Small intestine (tissue), 7 donors: ENCODE measurements around the gene PTPRJ. TPM values are rescaled to one million over a fixed set of nuclear protein-coding genes. Genes with fewer than 3 reads are reported as not detected.

Experiments used
- DNase-seq, 2 donors: peaks; one replicate each; pipeline versions ENCODE4 v3.0.0 to v3.0.0-alpha.2; 2013
- FAIRE-seq: peaks from 2 replicates; lab custom pipeline; 2012; peaks lifted over from hg19 to GRCh38; lab: Jason Lieb, UNC
- H3K27ac ChIP-seq, 3 donors: one replicate each; pipeline ENCODE4 v1.5.1; 2013; ENCODE audit warnings: low read length in 2 of 3, mild to moderate bottlenecking in 2 of 3, control low read depth in 1 of 3, inconsistent platforms in 1 of 3, low read depth in 1 of 3, moderate library complexity in 1 of 3
- H3K27me3 ChIP-seq, 3 donors: one replicate each; pipeline ENCODE4 v1.6.1; 2013; ENCODE audit warnings: low read length in 3 of 3, inconsistent platforms in 1 of 3; ENCODE audit not compliant: control insufficient read depth in 3 of 3, insufficient read depth in 3 of 3
- H3K36me3 ChIP-seq, 3 donors: one replicate each; pipeline ENCODE4 v1.6.1; 2013; ENCODE audit warnings: low read length in 3 of 3, inconsistent platforms in 1 of 3, low read depth in 1 of 3, mild to moderate bottlenecking in 1 of 3, moderate library complexity in 1 of 3; ENCODE audit not compliant: control insufficient read depth in 3 of 3, insufficient read depth in 2 of 3
- H3K4me1 ChIP-seq, 3 donors: one replicate each; pipeline ENCODE4 v1.6.1; 2013; ENCODE audit warnings: low read length in 2 of 3, inconsistent platforms in 1 of 3, low read depth in 1 of 3, mild to moderate bottlenecking in 1 of 3, moderate library complexity in 1 of 3; ENCODE audit not compliant: control insufficient read depth in 3 of 3, insufficient read depth in 2 of 3
- H3K4me3 ChIP-seq, 3 donors: one replicate each; pipeline ENCODE4 v1.5.1; 2013; ENCODE audit warnings: low read length in 3 of 3, control low read depth in 1 of 3, inconsistent platforms in 1 of 3, low read depth in 1 of 3, mild to moderate bottlenecking in 1 of 3, moderate library complexity in 1 of 3
- H3K9me3 ChIP-seq, 2 donors: one replicate each; pipeline ENCODE4 v1.6.1; 2013; ENCODE audit warnings: low read depth in 1 of 2, low read length in 1 of 2; ENCODE audit not compliant: control insufficient read depth in 2 of 2, insufficient read depth in 1 of 2
- WGBS, 3 donors: extraction: QIAGEN DNeasy Blood & Tissue Kit; methylation state at CpG; one replicate each; pipeline ENCODE4 v1.1.7; 2013; 5-methylcytosine and 5-hydroxymethylcytosine counted together
- polyA plus RNA-seq, 4 donors: library from polyadenylated mRNA; stranded (reverse) in 3 of 4; unstranded in 1 of 4; fragments of 200-250 nt in 3 of 4; fragments of 120-200 nt in 1 of 4; gene quantifications; one replicate each; pipeline versions ENCODE4 v1.2.1 to v1.2.3, GENCODE V29; 2013
- donor health status: healthy with polysubstance abuse.
- donor health status: control.
- donor health status: control.
- donor health status: Bipolar disorder and iron deficiency.
- donor health status: healthy.

Gene PTPRJ
- polyA plus RNA-seq, 4 donors = 4.9 to 31.4 (median 7.3) TPM

DNA sequence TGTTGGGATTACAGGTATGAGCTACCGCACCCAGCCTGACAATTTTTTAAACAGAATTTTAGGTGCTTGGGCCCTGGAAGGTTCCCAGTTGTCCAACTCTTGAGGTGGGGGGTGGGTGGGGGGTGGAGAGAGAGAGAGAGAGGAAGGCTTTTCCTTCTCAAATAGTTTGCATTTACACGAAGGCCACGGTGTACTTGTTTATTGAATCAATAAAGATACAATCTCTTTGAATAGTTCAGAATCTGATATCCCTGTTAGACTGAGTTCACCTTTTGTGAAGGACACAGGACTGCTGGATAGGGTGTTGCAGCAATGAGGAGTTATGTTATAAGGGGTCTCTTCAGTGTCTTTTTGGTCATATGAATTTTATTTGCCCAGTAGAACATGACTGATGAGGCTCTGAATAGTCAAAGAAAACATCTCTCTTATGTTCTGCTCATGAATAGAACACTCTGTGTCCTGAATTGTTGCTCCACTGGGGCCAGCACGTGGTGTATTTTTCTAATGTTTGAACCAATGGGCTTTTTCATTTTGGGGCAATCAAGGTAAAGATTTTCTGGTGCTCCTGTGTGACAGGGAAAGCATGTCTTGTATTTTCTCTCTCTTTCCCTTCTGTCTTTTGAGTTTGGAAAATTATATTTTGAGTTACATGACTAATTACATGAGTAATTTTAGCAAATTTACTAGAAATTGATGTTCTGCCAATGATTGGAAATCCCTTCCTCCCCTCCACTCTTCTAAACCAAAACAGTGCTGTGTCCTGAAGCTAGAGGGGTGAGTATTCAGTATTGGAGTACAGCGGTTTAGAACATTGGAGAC lies 61.7 kb downstream of the PTPRJ start:
- no peaks in the 10 kb centered on the region for H3K9me3 ChIP-seq
- FAIRE-seq = no peak
- WGBS, 3 donors = 69 to 78% (median 75%) methylated on average over 5 of the region's 5 CpGs

DNA sequence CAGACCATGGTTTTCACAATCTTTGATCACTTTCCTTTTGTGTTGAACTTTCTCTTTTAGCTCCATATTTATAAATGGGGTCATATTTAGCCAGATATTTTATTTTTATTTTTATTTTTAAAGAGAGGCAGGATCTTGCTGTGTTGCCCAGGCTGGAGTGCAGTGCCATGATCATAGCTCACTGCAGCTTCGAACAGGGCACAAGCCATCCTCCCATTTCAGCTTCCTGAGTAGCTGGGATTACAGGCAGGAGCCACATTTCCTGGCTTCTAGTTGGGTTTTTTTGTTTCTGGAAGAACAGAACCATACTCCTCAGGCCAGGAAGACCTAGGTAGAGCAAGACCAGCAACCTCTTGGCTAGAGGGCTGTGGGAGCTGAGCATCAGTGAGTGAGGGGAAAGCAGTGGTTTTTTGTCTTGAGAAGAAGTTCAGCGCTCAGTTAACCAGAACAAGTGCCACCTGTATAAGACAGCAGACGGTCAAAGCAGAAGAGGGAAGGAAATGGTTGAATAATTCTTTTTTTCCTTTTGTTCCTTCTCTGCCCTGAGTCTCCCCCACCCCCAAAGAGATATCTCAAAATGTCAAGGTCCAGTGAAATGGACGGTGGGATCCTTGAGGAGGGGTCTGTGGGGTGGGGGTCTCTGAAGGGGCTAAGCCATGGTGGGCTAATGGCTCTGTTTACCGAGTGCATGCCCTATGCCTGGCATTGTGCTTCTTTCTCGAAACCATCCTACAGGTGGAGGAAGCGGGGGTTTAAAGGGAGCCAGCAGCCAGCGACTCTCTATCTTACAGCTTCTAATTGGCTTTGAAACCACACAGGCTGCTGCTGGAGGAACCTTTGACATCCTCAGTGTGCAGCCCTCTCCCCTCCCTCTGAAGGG lies 63.0 kb downstream of the PTPRJ start:
- 68 to 81% (median 78%) methylated on average over 8 of the region's 8 CpGs for WGBS, 3 donors
- FAIRE-seq (no peak), DNase-seq (no peak)
- Histone ChIP-seq H3K27me3 (no peaks in the 10 kb centered on the region), H3K9me3 (no peaks in the 10 kb centered on the region), H3K4me3 (no peak overlapping the region), H3K4me1 (no peaks in the 10 kb centered on the region), H3K36me3 (peaks cover 0 to 21% (median 2%) of the 10 kb centered on the region in 3 donors), H3K27ac (no peak overlapping the region)

More for the DNA sequence above, 61.7 kb downstream of the PTPRJ start:
- no peaks in the 10 kb centered on the region for H3K4me1 ChIP-seq
- no peaks in the 10 kb centered on the region for H3K27me3 ChIP-seq
- no peak for DNase-seq
- no peak overlapping the region for H3K4me3 ChIP-seq
- H3K27ac ChIP-seq = no peak overlapping the region
- peaks cover 0 to 17% (median 2%) of the 10 kb centered on the region in 3 donors for H3K36me3 ChIP-seq

DNA sequence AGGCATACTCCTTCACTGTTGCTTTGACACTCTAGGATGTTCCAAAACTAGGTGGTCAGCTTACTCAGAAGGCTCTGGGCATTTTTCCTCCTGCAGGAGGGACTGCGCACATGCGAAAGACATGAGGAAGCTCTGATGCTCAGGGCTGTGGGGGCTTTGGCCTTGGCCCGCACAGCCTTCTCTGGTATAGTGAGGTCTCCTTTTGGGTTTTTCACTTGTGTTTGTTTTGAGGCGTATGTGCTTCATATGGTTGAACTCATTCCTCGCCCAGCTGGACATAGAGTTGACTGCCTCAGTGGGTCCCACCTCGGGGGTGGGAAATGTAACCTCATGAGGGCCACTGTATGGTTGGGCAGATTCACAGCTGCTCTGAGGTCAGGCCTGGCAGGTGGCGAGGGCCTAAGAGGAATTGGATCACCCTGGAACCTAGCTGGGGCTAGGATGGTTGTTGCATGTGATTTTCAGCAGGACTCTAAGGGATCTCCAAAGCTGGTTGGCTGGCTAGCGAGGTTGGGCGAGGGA lies 63.7 kb downstream of the PTPRJ start:
- FAIRE-seq (no peak), DNase-seq (no peak)
- no peaks in the 10 kb centered on the region for H3K9me3 ChIP-seq
- no peak overlapping the region for H3K4me3 ChIP-seq
- no peaks in the 10 kb centered on the region for H3K27me3 ChIP-seq
- WGBS, 3 donors = 92 to 99% (median 92%) methylated on average over 9 of the region's 9 CpGs
- peak overlapping the region in 1 of 3 donors; percentile 42 for H3K27ac ChIP-seq
- H3K36me3 ChIP-seq = peaks cover 0 to 23% (median 2%) of the 10 kb centered on the region in 3 donors
- H3K4me1 ChIP-seq = no peaks in the 10 kb centered on the region

DNA sequence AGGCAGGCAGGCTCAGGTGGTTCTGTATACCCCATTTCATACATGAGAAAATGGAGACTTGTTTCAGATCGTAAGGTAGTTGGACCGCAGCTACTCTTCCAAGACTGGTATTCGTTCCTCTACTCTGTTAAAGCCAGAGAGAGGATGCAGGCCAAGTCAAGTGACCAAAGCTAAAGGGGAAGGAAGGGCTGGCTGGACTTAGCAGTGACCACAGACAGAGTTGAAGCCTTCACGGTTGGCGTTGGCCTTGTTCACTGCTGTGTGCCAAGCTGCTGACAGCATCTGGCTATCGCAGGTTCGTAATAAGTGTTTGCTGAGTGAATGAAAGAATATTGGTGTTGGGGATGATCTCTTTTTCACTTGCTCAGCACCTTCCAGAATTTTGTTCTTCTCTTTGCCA lies 64.2 kb downstream of the PTPRJ start:
- DNase-seq (no peak), FAIRE-seq (no peak)

DNA sequence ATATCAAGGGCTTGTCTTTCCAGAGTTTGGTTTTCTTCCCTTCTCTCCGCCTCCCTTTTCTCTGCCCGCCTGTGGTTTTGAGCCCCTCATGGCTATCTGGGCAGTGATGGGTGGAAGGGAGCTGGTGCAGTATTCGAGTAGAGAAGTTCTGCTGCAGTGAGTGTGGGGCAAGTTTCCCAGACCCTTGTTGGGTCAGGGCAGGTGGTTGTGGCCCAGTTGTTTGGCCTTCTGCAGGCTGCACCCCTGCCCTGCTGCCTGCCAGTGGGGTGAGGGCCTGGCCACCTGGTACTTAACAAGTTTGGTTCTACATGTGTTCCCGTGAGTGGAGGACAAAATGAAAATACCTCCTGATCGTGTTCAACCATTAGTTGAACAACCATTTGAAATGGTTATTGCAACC lies 65.2 kb downstream of the PTPRJ start:
- H3K27ac ChIP-seq = no peak overlapping the region
- H3K27me3 ChIP-seq = no peaks in the 10 kb centered on the region
- no peak for DNase-seq
- peaks cover 0 to 24% (median 2%) of the 10 kb centered on the region in 3 donors for H3K36me3 ChIP-seq
- H3K9me3 ChIP-seq = no peaks in the 10 kb centered on the region
- H3K4me1 ChIP-seq = peaks cover 0 to 8% (median 0%) of the 10 kb centered on the region in 3 donors
- no peak for FAIRE-seq
- H3K4me3 ChIP-seq = no peak overlapping the region
- 91 to 95% (median 93%) methylated on average over 5 of the region's 5 CpGs for WGBS, 3 donors

More for the DNA sequence above, 64.2 kb downstream of the PTPRJ start:
- H3K27me3 ChIP-seq = no peaks in the 10 kb centered on the region
- no peaks in the 10 kb centered on the region for H3K9me3 ChIP-seq
- peak overlapping the region in 1 of 3 donors; percentile 42 for H3K27ac ChIP-seq
- no peak overlapping the region for H3K4me3 ChIP-seq
- peaks cover 0 to 24% (median 2%) of the 10 kb centered on the region in 3 donors for H3K36me3 ChIP-seq
- no peaks in the 10 kb centered on the region for H3K4me1 ChIP-seq
- WGBS, 3 donors = 81 to 94% (median 92%) methylated on average over 7 of the region's 7 CpGs

DNA sequence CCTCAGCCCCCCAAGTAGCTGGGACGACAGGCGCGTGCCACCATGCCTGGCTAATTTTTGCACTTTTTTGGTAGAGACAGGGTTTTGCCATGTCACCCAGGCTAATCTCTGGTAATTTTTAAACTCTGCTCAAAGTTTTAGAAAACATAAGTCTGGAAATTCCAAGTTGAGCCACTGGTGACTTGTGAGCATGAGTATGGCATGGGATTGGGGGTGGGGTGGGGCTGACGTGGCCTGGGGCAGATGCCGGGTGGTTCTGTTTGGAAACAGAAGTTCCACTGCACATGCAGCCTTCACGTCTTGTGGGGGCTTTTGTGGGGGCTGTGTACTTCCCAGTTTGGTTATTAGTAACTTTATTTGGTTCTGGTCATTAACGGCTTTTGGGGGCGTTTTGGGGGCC lies 67.3 kb downstream of the PTPRJ start:
- DNase-seq (no peak), FAIRE-seq (no peak)
- H3K27ac ChIP-seq = no peak overlapping the region
- no peaks in the 10 kb centered on the region for H3K9me3 ChIP-seq
- H3K4me3 ChIP-seq = no peak overlapping the region
- H3K27me3 ChIP-seq = no peaks in the 10 kb centered on the region
- H3K4me1 ChIP-seq = peaks cover 0 to 8% (median 0%) of the 10 kb centered on the region in 3 donors
- 78 to 91% (median 82%) methylated on average over 8 of the region's 8 CpGs for WGBS, 3 donors
- peaks cover 0 to 19% (median 0%) of the 10 kb centered on the region in 3 donors for H3K36me3 ChIP-seq

DNA sequence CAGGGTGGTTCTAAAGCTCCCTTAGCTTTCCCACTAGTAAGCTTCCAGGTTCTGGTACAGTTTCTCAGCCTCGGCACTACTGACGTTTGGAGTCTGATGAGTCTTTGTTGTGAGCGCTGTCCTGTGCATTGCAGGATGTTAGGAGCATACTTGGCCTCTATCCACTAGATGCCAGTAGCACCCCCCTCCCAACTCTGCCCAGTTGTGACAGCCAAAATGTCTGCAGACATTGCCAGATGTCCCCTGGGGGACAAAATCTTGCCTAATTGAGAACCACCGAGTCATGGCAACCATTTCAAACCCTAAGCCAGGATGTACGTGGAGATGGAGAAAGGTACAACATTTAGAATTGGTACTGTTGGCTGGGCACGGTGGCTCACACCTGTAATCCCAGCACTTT lies 68.7 kb downstream of the PTPRJ start:
- Histone ChIP-seq H3K9me3 (no peaks in the 10 kb centered on the region), H3K4me1 (peaks cover 0 to 9% (median 0%) of the 10 kb centered on the region in 3 donors), H3K27me3 (no peaks in the 10 kb centered on the region), H3K36me3 (peaks cover 0 to 19% (median 0%) of the 10 kb centered on the region in 3 donors), H3K4me3 (no peak overlapping the region), H3K27ac (no peak overlapping the region)
- FAIRE-seq (no peak), DNase-seq (no peak)
- 91 to 94% (median 92%) methylated on average over 6 of the region's 6 CpGs for WGBS, 3 donors

DNA sequence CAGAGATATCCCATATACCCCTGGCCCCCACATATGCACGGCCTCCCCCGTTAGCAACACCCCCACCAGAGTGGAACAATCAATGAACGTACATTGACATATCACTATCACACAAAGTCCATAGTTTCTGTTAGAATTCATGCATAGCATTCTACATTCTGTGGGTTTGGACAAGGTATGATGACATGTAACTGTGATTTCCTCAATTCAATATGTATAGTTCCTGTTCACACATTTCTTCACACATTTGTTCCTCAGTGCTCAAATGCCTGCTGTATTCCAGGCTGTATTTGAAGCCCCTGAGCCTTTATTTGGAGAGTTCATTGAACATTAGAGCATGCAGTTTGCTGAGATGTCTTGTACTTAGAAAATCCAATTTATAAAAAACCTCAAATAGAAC lies 69.9 kb downstream of the PTPRJ start:
- 81 to 85% (median 82%) methylated on average over 3 of the region's 3 CpGs for WGBS, 3 donors
- H3K4me1 ChIP-seq = peaks cover 0 to 14% (median 0%) of the 10 kb centered on the region in 3 donors
- H3K27me3 ChIP-seq = no peaks in the 10 kb centered on the region
- no peak for DNase-seq
- peaks cover 0 to 13% (median 0%) of the 10 kb centered on the region in 3 donors for H3K36me3 ChIP-seq
- no peak for FAIRE-seq
- no peaks in the 10 kb centered on the region for H3K9me3 ChIP-seq
- no peak overlapping the region for H3K27ac ChIP-seq
- H3K4me3 ChIP-seq = no peak overlapping the region
